PFSK-1 (cell line): ENCODE data around the gene C15orf39.
A peak's percentile ranks its signal among the peaks of the same experiment; 100 is the strongest.

Experiments
- POLR2AphosphoS5 ChIP-seq: IDR thresholded peaks from 2 replicates; pipeline ENCODE4 v1.6.1; 2012; ENCODE audit warnings: low read depth, mild to moderate bottlenecking, control low read depth, low read length, moderate library complexity
- SIN3A ChIP-seq: IDR thresholded peaks from 2 replicates; pipeline ENCODE4 v1.6.1; 2012; ENCODE audit warnings: mild to moderate bottlenecking, low read length, moderate library complexity, borderline replicate concordance; ENCODE audit not compliant: insufficient read depth

- TF ChIP-seq POLR2AphosphoS5: no peak
- TF ChIP-seq SIN3A: 0 out of 2 replicates have a peak, but pooled peaks have one; percentile 61
Measured at GRCh38 chr15:75204340-75205063, 2.8 kb downstream of the C15orf39 start.
